Keratinocyte (primary cell): ENCODE measurements around the gene SLC8A1.

ENCODE experiments used
- EZH2 ChIP-seq: IDR thresholded peaks from one replicate; pipeline ENCODE4 v1.6.1; 2012; ENCODE audit warnings: inconsistent platforms, mild to moderate bottlenecking, low read length, moderate library complexity
- TF ChIP-seq, protein P1 (sequence below), 3 experiments: IDR thresholded peaks in 1 of 3; conservative IDR thresholded peaks in 1 of 3; optimal IDR thresholded peaks in 1 of 3; 2 replicates in 2 of 3; 3 replicates in 1 of 3; pipeline versions ENCODE3 to v1.5.1; 2011; ENCODE audit warnings: low read length in 3 of 3, mild to moderate bottlenecking in 3 of 3, moderate library complexity in 2 of 3, control low read depth in 1 of 3, inconsistent platforms in 1 of 3; ENCODE audit not compliant: insufficient read depth in 2 of 3; ENCODE audit errors: extremely low read depth in 1 of 3

DNA sequence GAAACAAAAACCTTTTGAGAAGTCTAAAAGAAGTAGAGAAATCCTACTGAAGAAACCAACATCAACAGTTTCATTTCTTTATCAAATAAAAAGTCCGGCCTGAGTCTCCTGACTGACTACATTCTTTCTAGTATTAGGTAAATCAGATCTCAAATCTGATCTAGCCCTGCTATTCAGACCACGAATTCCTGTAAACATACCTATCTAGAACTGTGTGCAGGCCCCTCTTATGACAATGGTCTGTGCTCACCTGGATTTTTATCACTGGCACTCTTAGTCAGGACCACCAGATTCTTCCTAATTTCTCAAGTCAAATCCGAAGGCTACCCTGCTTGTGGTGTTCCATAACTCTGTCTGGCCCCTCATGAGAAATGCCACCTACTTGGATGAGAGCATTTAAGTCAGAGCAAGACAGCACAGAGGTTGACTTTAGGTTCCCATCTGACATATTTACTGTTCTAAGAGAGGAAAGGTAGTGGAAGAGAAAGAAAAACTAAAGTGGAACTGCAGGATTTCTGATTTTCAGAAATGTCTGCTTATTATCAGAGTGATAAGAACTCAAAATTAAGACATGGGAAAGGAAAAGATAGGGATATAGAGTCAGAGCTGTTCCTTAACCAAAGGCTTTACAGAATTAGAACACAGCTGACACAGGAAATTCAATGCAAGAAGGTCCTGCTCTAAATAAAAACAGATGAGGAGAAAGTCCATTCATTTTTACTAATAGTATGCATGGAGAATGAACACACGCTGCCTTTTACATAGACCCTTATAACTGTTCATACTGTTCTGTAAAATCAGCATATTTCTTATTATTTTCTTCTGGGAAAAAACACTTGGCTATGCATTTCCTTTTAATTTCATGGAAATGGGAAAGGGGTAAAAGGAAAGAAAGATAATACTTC, 56.5 kb downstream of the SLC8A1 start:
- TF ChIP-seq, protein P1, sequence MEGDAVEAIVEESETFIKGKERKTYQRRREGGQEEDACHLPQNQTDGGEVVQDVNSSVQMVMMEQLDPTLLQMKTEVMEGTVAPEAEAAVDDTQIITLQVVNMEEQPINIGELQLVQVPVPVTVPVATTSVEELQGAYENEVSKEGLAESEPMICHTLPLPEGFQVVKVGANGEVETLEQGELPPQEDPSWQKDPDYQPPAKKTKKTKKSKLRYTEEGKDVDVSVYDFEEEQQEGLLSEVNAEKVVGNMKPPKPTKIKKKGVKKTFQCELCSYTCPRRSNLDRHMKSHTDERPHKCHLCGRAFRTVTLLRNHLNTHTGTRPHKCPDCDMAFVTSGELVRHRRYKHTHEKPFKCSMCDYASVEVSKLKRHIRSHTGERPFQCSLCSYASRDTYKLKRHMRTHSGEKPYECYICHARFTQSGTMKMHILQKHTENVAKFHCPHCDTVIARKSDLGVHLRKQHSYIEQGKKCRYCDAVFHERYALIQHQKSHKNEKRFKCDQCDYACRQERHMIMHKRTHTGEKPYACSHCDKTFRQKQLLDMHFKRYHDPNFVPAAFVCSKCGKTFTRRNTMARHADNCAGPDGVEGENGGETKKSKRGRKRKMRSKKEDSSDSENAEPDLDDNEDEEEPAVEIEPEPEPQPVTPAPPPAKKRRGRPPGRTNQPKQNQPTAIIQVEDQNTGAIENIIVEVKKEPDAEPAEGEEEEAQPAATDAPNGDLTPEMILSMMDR (optimal IDR thresholded peaks at IDR 0.05 in 1 of 3, IDR thresholded peaks at IDR 0.05 in 1 of 3, conservative IDR thresholded peaks at IDR 0.05 in 1 of 3; ENCODE audit: extremely low read depth in 1 of 3, insufficient read depth in 2 of 3, low read length in 3 of 3): no peak
- TF ChIP-seq EZH2: no peak
